Endothelial cell of hepatic sinusoid (primary cell): ENCODE results near the gene TMEM200B.
"Not testable (repeated sequence)": the region's sequence is repeated elsewhere in the genome, so short reads cannot be mapped to it uniquely, and the experiment has no call there.

ENCODE experiments used
- in situ Hi-C: cut with HindIII; loops from 2 replicates; pipeline ENCODE4 v1.10.0; 2017; ENCODE audit warnings: low sequenced_read_pairs

The TMEM200B gene

GRCh38 chr1:29113413-29114117 lies 10.1 kb downstream of the TMEM200B start:
- in situ Hi-C loops = no loop called here

DNA sequence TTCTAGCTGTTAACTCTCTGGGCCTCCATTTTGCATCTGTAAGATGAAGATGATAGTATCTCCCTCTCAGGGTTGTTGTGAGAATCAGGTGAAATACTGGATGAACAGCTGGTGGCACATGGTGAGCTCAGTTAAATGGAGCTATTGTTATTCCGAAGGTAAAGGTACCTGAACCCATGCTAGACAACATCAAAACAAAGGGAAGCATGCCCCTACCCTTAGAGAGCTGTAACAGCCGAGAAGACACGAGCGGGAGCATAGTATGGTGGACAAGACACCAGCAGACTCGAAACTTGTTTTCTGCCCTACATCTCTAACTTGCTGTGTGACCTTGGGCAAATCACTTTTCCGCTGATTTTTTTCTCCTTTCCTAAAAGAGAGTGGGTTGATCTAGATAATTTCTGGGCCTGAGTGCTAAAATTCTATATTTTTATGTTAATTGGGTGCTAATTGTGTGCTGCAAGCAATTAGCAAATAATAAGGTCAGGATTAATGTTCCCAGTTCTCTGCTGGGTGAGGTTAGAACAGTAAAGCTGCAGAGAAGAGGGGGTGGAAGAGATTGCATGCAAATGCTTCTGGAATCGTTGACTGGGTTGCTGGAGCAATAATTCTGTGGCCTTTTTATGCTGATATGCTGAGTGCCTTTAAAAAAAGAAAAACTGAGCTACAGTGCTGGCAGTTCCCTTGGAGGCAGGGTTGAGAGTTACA lies 10.8 kb downstream of the TMEM200B start:
- in situ Hi-C loops = no loop called here

DNA sequence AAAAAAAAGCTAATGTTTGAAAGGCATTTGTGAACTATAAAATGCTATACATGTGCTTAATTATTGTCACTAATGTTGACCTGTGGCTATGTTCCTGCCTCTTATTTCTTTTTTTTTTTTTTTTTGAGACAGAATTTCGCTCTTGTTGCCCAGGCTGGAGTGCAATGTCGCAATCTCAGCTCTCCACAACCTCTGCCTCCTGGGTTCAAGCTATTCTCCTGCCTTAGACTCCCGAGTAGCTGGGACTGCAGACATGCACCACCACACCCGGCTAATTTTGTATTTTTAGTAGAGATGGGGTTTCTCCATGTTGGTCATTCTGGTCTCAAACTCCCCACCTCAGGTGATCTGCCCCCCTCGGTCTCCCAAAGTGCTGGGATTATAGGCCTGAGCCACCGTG lies 15.7 kb downstream of the TMEM200B start:
- in situ Hi-C loops = not testable (repeated sequence)

DNA sequence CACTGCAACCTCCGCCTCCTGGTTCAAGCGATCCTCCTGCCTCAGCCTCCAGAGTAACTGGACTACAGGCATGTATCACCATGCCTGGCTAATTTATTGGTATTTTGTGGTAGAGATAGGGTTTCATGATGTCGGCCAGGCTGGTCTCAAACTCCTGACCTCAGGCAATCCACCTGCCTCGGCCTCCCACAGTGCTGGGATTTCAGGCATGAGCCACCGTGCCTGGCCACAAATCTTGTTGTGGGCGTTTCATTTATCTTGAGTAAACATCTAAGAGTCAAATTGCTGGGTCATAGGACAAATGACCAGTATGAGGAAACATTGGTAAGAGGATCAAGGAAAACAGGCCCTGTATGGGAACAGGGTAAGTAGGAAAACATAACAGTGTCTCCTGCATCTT lies 17.9 kb downstream of the TMEM200B start:
- in situ Hi-C loops = no loop called here

- in situ Hi-C loops = loop anchor here (5.0 kb wide), 2 partner anchors 38 to 97 kb away; no protein-coding TSS in a partner anchor
Observed at GRCh38 chr1:29100487-29100886, 23.2 kb downstream of the TMEM200B start.

DNA sequence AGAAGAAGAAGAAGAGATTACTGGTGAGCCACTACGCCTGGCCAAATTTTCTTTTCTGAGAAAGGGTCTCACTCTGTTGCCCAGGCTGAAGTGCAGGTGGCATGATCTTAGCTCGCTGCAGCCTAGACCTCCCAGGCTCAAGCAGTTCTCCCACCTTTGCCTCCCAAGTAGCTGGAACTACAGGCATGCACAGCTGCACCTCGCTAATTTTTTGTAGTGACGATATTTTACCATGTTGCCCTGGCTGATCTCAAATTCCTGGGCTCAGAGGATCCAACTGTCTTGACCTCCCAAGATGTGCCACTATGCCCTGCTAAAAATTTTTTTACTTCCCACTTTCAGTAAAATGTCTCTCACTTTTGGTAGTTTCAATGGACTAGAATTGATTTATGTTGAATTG lies 24.4 kb downstream of the TMEM200B start:
- in situ Hi-C loops = no loop called here

GRCh38 chr1:29096231-29096886 lies 27.3 kb downstream of the TMEM200B start:
- in situ Hi-C loops = no loop called here

- in situ Hi-C loops = no loop called here
Observed at GRCh38 chr1:29094954-29095353, 28.7 kb downstream of the TMEM200B start.

GRCh38 chr1:29094433-29094832 lies 29.3 kb downstream of the TMEM200B start:
- in situ Hi-C loops = no loop called here

DNA sequence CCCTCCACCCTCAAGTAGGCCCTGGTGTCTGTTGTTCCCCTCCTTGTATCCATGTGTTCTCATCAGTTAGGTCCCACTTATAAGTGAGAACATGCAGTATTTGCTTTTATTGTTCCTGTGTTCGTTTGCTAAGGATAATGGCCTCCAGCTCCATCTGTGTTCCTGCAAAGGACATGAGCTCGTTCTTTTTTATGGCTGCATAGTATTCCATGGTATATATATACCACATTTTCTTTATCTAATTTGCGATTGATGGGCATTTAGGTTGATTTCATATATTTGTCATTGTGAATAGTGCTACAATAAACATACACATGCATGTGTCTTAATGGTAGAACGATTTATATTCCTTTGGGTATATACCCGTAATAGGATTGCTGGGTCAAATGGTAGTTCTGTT lies 31.0 kb downstream of the TMEM200B start:
- in situ Hi-C loops = not testable (repeated sequence)

GRCh38 chr1:29090937-29091618 lies 32.6 kb downstream of the TMEM200B start:
- in situ Hi-C loops = no loop called here

DNA sequence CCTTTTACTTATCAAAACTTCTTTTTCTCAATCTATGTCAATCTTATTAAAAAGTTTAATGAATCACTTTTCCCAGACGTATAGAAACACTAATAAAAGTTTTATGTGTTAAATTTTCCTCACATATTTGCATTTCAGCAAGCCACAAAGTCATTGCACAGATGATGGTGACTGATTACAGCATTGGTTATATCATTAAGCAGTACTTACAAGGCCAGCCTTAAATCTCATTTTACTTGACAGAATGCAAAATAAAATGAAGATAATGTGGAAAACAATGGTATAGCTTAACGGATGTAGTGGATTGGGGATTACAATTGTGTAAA lies 39.5 kb downstream of the TMEM200B start:
- in situ Hi-C loops = no loop called here

GRCh38 chr1:29083317-29084195 lies 40.1 kb downstream of the TMEM200B start:
- in situ Hi-C loops = no loop called here

GRCh38 chr1:29082519-29082918 lies 41.2 kb downstream of the TMEM200B start:
- in situ Hi-C loops = no loop called here

- in situ Hi-C loops = no loop called here
Observed at GRCh38 chr1:29081201-29081600, 42.5 kb downstream of the TMEM200B start.

DNA sequence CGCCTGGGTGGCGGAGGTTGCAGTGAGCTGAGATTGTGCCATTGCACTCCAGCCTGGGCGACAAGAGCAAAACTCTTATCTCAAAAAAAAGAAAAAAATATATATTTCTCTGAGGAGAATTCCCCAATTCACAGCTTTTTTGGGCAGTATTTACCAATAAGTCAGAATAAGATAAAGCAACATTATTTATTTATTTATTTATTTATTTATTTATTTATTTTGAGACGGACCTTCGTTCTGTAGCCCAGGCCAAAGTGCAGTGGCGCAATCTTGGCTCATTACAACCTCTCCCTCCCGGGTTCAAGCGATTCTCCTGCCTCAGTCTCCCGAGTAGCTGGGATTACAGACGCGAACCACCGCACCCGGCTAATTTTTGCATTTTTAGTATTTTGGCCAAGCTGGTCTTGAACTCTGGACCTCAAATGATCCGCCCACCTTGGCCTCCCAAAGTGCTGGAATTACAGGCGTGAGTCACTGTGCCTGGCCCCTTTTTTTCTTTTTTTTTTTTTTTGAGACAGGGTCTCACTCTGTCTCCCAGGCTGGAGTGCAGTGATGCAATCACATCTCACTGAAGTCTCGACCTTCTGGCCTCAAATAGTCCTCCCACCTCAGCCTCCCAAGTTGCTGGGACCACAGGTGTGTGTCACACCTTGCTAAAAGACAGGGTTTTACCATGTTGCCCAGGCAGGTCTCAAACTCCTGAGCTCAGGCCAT lies 43.6 kb downstream of the TMEM200B start:
- in situ Hi-C loops = not testable (repeated sequence)

DNA sequence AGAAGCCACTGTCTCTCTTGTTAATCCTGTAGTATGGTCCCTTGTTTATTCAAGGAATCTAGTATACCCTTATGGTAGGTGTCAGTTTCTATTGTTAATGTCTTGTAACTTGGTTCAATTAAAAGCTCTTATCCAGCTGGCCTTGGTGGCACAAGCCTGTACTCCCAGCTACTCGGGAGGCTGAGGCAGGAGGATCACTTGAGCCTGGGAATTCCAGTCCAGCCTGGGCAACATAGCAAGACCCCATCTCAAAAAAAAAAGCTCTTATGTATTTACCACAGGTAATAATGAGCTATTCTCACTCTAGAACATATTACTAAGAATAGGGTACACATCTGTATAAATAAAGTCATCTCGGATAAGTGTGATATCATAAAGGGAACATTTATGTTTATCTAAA lies 46.5 kb downstream of the TMEM200B start:
- in situ Hi-C loops = no loop called here
